ENCODE results near the gene NPTX1. TPM values are rescaled to one million over a fixed set of nuclear protein-coding genes. Genes with fewer than 3 reads are reported as not detected.

The NPTX1 gene
- total RNA-seq, 4 donors from 2014 or later, result 0.40 to 22.8 (median 7.2) TPM

DNA sequence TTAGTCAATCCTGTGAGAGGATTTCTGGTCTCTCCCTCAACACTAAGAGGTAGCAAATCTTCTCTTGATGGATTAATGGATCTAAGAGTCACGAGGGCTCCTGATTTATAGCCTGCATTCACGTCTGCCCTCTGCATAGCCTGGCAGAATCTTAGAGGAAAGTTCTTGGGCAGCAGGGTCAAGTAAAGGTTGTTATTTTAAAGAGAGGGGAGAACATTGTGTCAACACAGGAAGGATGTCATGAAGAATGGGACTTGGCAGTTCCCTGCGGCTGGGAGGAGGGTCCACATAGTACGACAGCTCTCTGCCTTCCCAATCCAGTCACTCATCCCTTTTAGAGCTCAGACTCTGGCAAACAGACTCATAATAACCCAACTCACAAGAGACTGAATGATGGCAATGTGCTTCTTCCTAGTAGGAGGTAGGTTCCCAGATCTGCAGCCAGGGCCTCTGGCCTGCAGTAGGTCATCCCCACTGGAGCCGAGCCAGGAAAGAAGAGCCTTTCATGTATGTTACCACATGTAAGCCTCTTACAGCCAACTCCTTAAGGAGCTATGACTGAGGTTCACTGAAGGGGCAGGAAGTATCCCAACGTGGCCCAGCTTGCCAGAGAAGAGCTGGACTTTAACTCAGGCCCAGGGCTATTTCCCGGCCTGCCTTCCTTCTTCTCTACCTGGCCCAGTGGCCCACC, 42.8 kb upstream of the NPTX1 start:
- Histone ChIP-seq H3K27me3 (no peaks in the 10 kb centered on the region), H3K4me3 (no peak overlapping the region), H3K27ac (no peak overlapping the region), H3K4me1 (no peaks in the 10 kb centered on the region), H3K9me3 (no peaks in the 10 kb centered on the region), H3K36me3 (no peaks in the 10 kb centered on the region)
- no peak for DNase-seq
- in situ Hi-C loops (cut with MboI; ENCODE audit: low pct_ligation_motif_present in 1 of 4, low pct_unique_long_range_greater_than_20kb in 1 of 4, low sequenced_read_pairs in 3 of 4), result no loop called here
- TF ChIP-seq POLR2A (IDR thresholded peaks at IDR 0.05) (no peak), POLR2AphosphoS5 (IDR thresholded peaks at IDR 0.05) (no peak), EP300 (IDR thresholded peaks at IDR 0.05; ENCODE audit: low read depth) (no peak)
- TF ChIP-seq, protein P1, sequence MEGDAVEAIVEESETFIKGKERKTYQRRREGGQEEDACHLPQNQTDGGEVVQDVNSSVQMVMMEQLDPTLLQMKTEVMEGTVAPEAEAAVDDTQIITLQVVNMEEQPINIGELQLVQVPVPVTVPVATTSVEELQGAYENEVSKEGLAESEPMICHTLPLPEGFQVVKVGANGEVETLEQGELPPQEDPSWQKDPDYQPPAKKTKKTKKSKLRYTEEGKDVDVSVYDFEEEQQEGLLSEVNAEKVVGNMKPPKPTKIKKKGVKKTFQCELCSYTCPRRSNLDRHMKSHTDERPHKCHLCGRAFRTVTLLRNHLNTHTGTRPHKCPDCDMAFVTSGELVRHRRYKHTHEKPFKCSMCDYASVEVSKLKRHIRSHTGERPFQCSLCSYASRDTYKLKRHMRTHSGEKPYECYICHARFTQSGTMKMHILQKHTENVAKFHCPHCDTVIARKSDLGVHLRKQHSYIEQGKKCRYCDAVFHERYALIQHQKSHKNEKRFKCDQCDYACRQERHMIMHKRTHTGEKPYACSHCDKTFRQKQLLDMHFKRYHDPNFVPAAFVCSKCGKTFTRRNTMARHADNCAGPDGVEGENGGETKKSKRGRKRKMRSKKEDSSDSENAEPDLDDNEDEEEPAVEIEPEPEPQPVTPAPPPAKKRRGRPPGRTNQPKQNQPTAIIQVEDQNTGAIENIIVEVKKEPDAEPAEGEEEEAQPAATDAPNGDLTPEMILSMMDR (IDR thresholded peaks at IDR 0.05), result no peak
- intact Hi-C loops (cut with DNase I; ENCODE audit: low total_unique reads), result no loop called here
- WGBS, 2 donors (ENCODE audit: low coverage in 1 of 2), result 7 to 38% methylated on average over 2 to 6 of the region's 7 CpGs

DNA sequence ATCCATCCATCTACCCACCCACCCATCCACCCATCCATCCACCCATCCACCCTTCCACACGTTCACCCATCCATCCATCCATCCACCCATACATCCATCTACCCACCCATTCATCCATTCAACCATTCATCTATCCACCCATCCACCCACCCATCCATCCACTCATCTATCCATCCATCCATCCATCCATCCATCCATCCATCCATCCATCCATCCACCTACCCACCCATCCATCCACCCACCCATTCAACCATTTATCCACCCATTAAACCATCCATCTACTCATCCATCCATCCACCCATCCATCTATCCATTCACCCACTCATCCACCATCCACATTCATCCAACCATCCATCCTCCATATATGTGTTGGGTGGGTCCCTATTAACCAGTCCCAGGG, 42.0 kb upstream of the NPTX1 start:
- no peak overlapping the region for H3K27ac ChIP-seq
- no peaks in the 10 kb centered on the region for H3K9me3 ChIP-seq
- no peak for TF ChIP-seq POLR2A (IDR thresholded peaks at IDR 0.05)
- TF ChIP-seq EP300 (IDR thresholded peaks at IDR 0.05; ENCODE audit: low read depth), result no peak
- TF ChIP-seq, protein P1 (IDR thresholded peaks at IDR 0.05), result no peak
- no peak for TF ChIP-seq POLR2AphosphoS5 (IDR thresholded peaks at IDR 0.05)
- H3K4me3 ChIP-seq, result no peak overlapping the region
- H3K36me3 ChIP-seq, result no peaks in the 10 kb centered on the region
- H3K4me1 ChIP-seq, result no peaks in the 10 kb centered on the region
- in situ Hi-C loops (cut with MboI; ENCODE audit: low pct_ligation_motif_present in 1 of 4, low pct_unique_long_range_greater_than_20kb in 1 of 4, low sequenced_read_pairs in 3 of 4) (no loop called here), intact Hi-C loops (cut with DNase I; ENCODE audit: low total_unique reads) (no loop called here)
- peaks cover 5% of the 10 kb centered on the region for H3K27me3 ChIP-seq
- DNase-seq, result no peak
- WGBS, 2 donors (ENCODE audit: low coverage in 1 of 2), result 60 to 69% methylated on average over 1 of the region's 1 CpG

DNA sequence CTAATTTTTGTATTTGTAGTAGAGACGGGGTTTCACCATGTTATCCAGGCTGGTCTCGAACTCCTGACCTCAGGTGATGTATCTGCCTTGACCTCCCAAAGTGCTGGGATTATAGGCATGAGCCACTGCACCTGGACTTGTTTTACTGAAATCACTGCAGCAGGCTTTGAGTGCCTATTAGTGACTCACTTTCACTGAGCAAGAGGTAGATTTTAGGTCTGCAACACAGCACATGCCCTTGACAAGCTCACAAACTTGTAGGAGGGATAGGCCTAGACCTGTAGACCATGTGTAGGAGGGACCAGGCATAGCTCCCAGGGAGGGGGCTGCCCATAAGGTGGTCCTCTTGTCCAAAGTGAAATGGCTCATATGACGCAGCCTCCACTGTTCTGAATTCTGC, 41.2 kb upstream of the NPTX1 start:
- intact Hi-C loops (cut with DNase I; ENCODE audit: low total_unique reads) (no loop called here), in situ Hi-C loops (cut with MboI; ENCODE audit: low pct_ligation_motif_present in 1 of 4, low pct_unique_long_range_greater_than_20kb in 1 of 4, low sequenced_read_pairs in 3 of 4) (no loop called here)
- 87% methylated on average over 3 of the region's 3 CpGs; no CpG with 5 or more reads in 1 of the 2 donors for WGBS, 2 donors (ENCODE audit: low coverage in 1 of 2)
- Histone ChIP-seq H3K4me3 (no peak overlapping the region), H3K36me3 (no peaks in the 10 kb centered on the region), H3K4me1 (no peaks in the 10 kb centered on the region), H3K27me3 (peaks cover 5% of the 10 kb centered on the region), H3K27ac (no peak overlapping the region), H3K9me3 (no peaks in the 10 kb centered on the region)
- TF ChIP-seq EP300 (IDR thresholded peaks at IDR 0.05; ENCODE audit: low read depth) (no peak), POLR2AphosphoS5 (IDR thresholded peaks at IDR 0.05) (no peak), POLR2A (IDR thresholded peaks at IDR 0.05) (no peak)
- TF ChIP-seq, protein P1 (IDR thresholded peaks at IDR 0.05), result no peak
- no peak for DNase-seq

DNA sequence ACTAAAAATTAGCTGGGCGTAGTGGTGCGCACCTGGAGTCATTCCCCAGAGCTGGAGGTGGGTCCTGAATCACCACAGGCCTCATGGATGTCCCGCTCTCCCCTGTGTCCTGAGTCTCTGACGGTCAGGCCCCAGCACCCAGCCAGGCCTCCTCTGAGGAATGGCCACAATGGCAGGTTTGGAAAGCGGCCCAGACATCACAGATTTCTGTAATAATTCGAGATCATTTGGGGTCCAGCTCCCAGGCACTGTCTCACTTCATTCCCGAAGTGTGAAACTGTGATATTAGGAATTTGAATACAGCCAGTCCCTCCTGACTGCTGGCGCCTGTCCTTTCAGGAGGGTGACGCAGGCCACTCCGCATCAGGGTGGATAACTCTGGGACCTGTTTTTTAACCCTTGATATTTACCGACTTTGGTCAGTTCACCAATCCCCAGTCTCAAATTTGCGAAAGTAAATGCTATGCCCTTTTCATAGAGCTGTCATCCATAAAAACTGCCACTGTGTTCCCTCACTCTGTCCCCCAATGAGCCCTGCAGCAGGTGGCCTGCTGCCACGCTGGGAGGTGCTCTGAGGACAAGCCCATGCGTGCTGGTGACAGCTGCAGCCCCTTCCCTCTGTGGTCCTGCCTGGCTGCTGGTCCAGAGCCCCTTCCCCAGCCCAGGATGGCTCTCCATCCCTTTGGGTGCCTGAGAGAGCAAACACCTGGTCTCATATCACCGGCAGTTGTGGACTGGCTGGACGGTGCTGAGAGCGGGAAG, 39.9 kb upstream of the NPTX1 start:
- 40 to 73% methylated on average over 1 to 17 of the region's 17 CpGs for WGBS, 2 donors (ENCODE audit: low coverage in 1 of 2)
- no peaks in the 10 kb centered on the region for H3K36me3 ChIP-seq
- H3K9me3 ChIP-seq, result no peaks in the 10 kb centered on the region
- H3K27ac ChIP-seq, result no peak overlapping the region
- DNase-seq, result no peak
- in situ Hi-C loops (cut with MboI; ENCODE audit: low pct_ligation_motif_present in 1 of 4, low pct_unique_long_range_greater_than_20kb in 1 of 4, low sequenced_read_pairs in 3 of 4), result no loop called here
- TF ChIP-seq POLR2A (IDR thresholded peaks at IDR 0.05), result no peak
- TF ChIP-seq, protein P1 (IDR thresholded peaks at IDR 0.05), result no peak
- TF ChIP-seq POLR2AphosphoS5 (IDR thresholded peaks at IDR 0.05), result no peak
- no peak for TF ChIP-seq EP300 (IDR thresholded peaks at IDR 0.05; ENCODE audit: low read depth)
- no peak overlapping the region for H3K4me3 ChIP-seq
- intact Hi-C loops (cut with DNase I; ENCODE audit: low total_unique reads), result no loop called here
- H3K4me1 ChIP-seq, result no peaks in the 10 kb centered on the region
- peaks cover 5% of the 10 kb centered on the region for H3K27me3 ChIP-seq
